ENCODE data around the gene SPACDR.

The SPACDR gene

DNA sequence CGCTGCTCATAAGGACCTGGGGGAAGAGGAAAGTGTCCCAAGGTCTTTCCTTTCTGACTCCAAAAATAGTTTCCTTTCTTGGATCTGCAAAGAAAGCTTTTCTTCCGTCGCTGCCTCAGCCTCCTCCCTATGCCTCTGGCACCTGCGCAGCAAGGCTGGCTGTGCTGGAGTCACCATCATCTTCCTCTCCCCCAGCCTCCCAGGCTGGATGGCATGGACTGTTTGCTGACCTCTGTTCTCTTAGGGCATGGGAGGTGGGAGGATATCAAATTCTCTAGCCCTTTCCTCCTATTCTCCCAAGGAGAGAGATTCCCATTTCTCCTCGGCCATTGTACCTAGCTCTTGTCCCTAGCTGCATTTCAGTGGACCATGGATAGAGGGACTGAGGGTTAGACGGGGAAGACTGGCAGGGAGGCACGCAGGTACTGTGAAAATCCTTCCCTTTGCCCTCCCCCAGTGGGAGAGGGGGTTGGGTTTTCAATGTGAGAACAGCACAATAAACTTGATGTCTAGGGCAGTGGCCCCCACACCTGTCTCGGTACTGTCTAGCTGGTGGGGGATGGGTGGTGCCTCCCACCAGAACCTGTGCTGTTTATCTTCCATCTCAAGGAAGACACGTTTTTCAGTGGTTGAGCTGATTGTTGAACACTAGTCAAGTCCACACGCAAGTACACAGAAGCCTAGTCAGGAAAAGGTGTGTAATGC lies 30.3 kb downstream of the SPACDR start:
- DNase-seq: no peak

DNA sequence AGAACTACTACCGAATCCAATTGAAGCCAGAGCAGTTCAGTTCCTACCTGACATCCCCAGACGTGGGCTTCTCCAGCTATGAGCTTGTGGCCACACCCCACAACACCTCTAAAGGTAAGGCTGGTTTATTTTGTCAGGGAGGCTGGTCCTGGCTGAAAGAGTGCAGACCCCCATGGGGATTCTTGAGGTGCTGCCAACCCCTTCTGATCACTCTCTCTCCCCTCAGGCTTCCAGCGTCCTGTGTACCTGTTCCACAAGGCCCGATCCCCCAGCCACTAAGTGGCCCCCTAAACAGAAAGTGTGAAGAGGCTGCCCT lies 30.8 kb downstream of the SPACDR start:
- no peak for DNase-seq

DNA sequence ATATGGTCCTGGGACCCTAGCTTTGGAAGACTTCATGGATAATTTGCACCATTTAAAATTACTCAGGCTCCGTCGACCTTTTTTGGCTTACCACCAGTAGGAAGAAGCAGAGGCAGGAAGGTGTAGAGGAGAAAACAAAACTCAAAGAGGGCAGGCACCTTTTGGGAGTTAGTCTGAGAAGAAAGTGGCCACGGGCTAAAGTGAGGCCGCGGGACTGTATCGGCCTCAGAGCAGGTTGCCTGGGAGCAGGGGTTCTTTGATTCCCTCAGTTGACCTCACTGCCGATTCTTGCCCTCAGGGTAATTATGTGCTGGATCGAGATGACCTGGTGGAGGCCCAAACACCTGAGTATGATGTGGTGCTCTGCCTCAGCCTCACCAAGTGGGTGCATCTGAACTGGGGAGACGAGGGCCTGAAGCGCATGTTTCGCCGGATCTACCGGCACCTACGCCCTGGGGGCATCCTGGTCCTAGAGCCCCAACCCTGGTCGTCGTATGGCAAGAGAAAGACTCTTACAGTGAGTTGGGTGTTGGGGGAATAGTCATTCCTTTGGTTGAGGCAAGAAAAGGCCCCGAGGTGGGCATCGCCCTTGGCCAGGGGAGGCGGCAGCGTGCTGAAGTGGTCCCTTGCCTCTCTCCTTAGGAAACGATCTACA lies 31.3 kb downstream of the SPACDR start:
- DNase-seq: no peak

DNA sequence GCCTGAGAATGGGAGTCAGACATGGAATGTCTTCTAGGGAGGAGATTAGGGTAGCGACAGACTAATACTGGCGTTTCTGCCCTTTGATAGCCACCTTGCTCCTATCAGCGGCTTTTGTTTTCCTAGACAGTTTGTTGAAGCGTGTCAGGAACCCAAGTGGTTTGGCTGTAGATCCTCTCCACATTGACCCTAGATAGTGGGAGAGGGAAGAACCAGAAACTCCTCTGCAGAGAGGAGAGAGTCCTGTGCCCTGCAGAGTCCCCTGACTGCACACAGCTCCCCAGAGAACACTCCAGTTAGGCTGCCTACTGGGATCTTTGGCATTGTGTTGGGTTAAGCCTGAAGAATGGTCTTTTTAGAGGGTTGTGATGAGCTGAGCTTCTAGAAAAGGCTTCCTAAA lies 32.0 kb downstream of the SPACDR start:
- DNase-seq: no peak

DNA sequence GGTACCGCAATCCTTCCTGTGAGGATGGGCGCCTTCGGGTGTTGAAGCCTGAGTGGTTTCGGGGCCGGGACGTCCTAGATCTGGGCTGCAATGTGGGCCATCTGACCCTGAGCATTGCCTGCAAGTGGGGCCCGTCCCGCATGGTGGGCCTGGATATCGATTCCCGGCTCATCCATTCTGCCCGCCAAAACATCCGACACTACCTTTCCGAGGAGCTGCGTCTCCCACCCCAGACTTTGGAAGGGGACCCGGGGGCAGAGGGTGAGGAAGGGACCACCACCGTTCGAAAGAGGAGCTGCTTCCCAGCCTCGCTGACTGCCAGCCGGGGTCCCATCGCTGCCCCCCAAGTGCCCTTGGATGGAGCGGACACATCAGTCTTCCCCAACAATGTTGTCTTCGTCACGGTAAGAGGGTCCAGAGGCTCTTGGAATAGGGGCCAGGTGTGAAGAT lies 32.7 kb downstream of the SPACDR start:
- no peak for DNase-seq

DNA sequence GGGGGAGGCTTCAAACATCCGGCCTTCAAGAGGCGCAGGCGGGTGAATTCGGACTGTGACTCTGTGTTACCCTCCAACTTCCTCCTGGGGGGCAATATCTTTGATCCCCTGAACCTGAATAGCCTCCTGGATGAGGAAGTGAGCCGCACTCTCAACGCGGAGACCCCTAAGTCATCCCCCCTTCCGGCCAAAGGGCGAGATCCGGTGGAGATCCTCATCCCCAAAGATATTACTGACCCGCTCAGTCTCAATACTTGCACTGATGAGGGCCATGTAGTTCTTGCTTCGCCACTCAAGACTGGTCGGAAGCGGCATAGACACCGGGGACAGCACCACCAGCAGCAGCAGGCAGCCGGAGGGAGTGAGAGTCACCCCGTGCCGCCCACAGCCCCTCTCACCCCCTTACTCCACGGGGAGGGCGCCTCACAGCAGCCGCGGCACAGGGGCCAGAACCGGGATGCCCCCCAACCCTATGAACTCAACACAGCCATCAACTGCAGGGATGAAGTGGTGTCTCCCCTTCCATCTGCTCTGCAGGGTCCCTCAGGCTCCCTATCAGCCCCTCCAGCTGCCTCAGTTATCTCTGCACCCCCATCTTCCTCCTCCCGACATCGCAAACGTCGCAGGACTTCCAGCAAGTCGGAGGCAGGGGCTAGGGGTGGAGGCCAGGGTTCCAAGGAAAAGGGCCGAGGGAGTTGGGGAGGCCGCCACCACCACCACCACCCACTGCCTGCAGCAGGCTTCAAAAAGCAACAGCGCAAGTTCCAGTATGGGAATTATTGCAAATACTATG lies 33.4 kb downstream of the SPACDR start:
- DNase-seq: no peak

DNA sequence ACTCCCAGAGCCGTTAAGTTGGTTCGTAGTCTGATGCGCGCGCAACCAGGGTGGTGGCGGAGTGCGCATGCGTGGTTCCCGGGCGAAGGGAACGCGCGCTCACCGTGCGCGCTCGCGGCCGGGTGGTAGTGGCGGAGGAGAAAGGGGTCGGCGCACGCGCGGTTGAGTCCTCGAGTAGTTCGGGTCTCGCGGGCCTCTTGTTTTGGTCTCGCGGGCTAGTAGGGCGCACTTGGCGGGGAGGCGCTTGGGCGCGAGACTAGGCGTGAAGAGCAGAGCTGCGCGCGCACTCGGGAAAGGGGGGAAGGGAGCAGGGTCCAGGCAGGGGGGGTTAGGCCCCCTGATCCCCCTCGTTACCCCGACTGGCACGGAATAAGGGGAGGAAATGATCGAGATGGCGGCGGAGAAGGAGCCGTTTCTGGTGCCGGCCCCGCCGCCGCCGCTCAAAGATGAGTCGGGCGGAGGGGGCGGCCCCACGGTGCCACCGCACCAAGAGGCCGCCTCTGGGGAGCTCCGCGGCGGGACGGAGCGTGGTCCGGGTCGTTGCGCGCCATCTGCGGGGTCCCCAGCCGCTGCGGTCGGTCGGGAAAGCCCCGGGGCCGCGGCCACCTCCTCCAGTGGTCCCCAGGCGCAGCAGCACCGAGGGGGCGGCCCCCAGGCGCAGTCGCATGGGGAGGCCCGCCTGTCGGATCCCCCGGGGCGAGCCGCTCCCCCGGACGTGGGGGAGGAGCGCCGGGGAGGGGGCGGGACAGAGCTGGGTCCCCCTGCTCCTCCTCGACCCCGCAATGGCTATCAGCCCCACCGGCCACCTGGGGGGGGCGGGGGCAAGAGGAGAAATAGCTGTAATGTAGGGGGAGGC lies 34.2 kb downstream of the SPACDR start, which contains the start of gene MEPCE:
Gene MEPCE, plus strand, starts transcription at position 195 of the 856 bp plus-strand sequence. Its CDS starts 188 bp downstream, at position 383.
- peak; percentile 99 for DNase-seq

DNA sequence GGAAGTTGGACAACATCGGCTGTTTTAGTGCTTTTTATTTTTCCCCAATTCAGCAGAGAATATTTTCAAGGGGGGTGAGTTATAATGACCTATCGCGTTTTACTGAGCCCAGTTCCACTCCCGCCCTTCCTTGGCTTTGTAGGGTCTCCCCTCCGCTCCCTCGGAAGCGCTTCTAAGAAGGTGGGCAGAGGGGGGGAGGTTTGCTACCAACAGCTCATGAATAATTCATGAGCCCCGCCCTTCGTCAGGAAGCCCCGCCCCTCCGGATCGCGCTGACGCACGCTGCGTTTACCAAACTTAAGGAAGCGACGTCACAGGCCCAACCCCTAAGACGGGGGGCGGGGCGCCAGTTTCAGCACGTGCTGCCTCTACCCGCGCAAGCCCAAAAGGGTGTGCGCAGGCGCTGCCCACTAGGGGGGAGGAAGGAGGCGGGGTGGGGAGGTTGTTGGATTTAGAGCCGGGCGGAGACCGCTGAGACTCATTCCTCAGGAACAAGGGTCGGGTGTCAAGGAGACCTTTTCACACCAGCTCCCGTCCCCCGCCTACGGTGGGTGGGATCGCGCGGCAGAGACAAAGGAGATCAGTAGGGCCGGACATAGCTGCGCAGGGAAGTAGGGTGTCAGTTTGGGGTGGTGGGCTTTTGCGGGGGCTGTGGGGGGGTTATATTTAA lies 35.0 kb downstream of the SPACDR start:
- DNase-seq: peak; percentile 100

DNA sequence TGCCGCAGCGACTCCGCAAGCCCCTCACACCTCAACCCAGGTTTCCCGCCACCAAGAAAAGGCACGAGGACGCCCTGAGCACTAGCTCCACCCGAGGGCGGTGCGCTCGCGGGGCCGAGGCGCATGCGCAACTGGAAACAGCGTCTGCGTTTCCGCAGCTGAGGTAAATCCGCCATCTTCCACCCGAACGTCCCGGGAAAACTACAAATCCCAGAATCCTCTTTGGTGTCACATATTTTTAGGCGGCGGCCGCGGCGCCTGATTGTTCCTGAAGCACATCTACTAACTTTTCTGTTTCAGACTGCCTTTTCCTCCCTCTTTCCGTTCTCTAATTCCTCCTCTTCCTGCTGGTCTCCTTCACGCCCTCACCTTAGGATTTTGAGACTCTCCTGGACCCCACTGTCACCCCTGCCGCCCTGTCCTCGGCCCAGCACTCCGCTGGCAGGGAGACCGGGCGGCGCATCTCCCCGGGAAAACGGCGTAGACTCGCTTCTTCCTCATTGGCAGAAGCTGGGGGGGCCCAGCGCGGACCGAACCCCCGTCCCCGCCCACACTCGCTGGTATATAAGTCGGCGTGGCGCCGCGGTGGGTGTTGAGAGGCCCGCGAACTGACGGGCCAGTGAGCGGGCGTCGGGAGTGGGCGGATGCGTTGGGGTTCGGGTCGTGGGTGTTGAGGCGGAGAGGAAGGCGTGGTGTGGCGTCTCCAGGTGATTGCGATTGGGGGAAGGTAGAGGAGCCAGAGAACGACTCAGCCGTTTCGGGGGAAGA lies 35.7 kb downstream of the SPACDR start, which contains the start of gene ZCWPW1:
Gene ZCWPW1, minus strand, starts transcription at position 505 of the 768 bp plus-strand sequence. CDS start 8,054 bp downstream, outside the sequence.
- DNase-seq: peak; percentile 98

DNA sequence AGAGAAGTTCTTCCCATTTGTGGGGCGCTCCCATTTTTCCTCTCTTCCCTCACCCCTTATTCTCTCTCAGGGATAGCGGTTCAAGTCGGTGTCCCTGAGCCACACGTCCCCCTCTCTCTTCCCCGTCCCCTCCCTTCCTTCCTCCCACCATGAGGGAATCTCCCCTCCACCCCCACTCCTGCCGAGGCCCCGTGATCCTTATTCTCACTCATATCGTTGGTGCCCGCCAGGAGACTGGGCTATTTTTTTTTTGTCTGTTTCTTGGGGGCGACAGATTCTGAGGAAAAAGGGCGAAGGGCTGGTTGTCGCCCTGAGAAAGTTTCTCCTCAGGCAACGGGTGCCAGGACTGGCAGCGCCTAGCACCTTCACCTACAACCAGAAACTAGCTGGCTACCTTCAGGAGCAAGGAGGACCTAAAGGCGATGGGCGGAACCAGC lies 36.3 kb downstream of the SPACDR start:
- no peak for DNase-seq

DNA sequence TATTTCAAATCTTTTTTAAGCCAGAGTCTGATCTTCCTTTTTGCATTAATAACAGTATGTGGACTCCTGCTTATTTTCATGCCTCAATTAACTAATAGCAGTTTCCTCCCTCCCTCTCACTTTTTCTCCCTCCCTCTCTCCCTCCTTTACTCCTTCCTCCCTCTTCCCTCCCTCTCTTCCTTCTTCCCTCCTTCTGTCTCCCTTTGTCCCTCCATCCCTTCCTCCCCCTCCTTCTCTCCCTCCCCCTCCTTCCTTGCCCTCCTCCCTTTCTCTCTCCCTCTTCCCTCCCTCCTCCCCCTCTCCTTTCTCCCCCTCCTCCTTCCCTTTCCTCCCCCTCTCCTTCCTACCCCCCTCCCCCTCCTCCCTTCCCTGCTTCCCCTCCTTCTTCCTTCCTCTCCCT lies 37.5 kb downstream of the SPACDR start:
- no peak for DNase-seq

DNA sequence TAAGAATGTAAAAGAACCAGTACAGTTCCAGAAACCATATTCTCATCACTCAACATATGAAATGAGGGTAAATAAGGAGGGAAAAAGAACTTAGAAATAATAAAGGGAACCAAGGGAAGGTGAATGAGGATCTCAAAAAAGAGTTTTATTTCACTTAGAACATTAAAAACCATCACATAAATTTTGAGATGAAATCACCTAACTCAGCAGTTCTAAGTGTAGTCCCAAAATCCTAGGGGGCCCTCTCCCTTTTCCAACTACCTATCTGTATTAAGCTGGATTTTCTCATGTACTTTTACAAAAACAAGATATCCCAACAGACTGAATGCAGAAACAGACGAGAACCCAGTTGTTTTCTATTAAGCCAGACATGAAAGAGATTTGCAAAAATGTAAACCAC lies 38.7 kb downstream of the SPACDR start:
- no peak for DNase-seq

DNA sequence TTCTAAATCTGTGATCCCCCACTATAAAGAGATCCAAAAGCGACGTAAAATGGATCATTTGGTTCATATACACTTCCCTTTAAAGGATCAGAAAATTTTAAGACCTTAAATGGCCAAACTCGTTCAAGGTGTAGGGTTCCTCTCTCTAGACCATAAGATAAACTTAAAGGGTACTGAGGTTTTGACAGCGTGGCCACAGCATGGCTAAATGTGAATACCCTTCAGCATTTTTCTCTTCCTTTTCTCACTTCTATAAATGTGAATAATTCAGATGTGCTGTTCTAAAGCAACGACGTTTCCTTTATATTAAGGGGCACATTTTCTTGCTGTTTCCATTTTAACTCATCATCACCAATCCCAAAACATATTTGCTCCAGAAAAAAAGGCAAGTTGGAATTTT lies 40.7 kb downstream of the SPACDR start:
- DNase-seq: no peak

DNA sequence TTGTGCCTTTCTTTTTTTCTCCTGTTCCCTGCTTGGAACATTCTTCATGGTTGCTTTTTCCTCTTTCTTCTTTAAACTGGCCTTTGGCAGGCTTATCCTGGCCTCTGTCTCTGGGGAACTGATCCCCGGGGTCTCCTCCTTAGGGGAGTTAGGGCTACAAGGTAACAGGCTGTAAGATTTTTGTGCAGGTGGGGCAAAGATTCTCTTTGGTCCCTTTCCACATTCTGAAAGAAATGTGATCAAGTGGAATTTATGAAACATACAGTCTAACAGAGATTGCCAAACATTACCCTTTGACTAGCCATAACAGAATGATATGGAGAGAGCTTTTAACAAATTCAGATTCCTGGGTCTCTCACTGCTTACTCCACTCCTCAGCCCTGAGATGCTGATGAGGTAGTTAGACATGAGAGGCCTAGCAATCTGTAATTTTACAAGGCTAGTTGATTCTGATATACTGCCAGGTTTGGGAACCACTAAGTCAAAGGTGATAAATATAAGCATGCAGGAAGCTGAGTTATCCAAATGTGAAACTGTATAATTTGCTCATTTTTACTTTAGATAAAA lies 44.3 kb downstream of the SPACDR start:
- no peak for DNase-seq

DNA sequence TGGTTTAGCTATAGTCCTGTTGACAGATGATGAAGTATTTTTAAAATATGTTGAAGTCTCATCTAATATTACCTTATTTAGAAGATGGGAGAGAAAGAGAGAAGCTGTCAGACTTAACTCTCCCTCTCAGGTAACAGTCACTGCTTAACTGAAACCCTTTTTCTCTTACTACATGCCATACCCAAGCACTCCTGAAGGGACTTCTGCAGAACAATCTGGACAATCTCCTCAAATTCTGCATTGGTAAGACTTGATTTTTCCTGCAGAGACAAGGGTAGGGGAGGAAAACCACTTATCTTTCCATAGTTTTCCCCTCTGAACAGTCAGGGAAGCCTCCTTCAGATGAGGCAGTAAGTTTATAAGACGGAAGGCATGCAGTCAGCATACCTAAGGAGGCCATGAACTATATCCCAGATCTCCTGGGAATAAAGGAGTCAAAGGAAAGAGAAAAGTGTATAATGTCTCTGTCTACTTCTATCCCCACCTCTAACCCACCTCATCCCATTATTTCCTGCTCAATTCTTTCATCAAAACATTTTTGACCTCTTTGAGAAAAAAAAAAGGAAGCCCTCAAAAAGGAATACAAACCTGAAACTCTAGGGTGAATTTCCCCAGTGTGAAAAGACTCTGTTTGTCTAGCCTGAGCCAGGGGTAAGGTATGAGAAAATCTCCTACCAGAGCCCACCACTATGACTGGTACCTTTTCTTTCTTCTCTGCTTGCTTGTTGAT lies 45.0 kb downstream of the SPACDR start:
- DNase-seq: no peak

DNA sequence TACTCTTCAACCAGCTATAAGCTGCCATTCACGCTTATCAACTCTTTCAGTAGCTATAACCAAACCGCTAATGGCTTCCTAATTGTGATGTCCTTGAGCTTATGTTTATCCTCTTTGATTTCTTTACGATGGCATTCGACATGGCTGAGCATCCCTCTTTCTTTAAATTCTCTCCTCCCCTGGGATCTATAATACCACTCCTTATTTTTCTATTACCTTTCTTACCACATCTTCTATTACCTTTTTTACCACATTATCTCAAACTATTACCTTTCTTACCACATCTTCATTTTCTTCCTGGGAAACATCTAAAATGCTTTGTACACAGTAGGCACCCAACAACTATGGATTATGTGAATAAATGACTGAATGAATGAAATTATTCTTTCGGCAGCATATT lies 48.6 kb downstream of the SPACDR start:
- DNase-seq: no peak

DNA sequence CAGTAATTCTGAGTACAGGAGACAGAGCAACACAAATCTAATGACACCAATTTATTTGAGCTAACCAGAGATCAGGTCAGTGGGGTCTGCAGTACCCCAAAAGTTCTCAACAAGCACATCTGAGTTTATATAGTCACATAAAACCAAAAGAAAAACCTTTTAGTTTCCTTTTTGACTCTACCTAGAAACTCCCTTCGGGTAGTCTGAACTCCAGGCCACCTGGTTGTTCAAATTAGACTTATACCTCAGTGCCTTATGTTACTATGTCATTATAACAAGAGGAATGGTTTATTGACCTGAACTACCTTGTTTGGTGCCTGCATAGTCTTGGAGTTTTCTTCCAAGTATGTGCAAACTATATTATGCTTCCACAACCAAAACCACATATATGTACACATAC lies 50.2 kb downstream of the SPACDR start:
- no peak for DNase-seq

DNA sequence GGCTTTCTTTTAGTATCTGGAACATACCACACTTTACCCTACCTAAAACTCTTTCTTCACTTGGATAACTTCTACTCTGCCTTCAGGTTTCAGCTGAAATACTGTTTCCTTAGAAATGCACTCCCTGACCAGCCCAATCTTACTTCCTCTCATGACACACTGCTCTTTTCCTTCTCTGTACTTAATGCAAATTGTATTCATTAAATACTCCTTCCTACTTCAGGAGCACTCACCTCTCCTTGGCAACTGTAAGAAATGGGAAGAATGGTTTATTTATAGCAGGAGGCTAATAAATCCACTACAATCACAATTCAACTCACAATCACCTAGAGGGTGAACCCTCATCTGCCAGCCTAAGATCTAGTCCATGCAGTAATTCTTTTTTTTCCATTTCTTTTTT lies 50.7 kb downstream of the SPACDR start:
- no peak for DNase-seq

DNA sequence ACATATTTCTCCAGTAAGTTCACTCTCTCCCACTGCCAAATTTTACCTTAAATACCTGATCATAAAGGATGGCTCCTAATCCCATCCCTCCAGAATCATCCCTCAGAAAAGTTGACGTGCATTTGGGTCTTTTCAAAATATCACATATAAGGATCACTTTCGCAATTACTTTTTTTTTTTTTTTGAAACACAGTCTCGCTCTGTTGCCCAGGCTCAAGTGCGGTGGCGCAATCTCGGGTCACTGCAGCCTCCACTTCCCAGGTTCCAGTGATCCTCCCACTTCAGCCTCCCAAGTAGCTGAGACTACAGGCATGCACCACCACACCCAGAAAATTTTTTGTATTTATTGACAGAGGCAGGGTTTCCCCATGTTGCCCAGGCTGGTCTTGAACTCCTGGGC lies 53.0 kb downstream of the SPACDR start:
- DNase-seq: no peak

Measured in NCI-H69 (cell line).